ENCODE measurements around the gene TNFAIP8L2. TPM values are rescaled to one million over a fixed set of nuclear protein-coding genes. Genes with fewer than 3 reads are reported as not detected.

TNFAIP8L2 gene
- total RNA-seq, 1 donor from 2014 or later: 1.6 TPM

- DNase-seq (ENCODE audit: low spot score): no peak
- Mint-ChIP-seq H3K27me3 (ENCODE audit: unreplicated experiment) (peaks cover 11% of the 10 kb centered on the region), H3K36me3 (ENCODE audit: low read depth, unreplicated experiment) (peaks cover 25% of the 10 kb centered on the region), H3K4me3 (ENCODE audit: unreplicated experiment) (peak overlapping the region; percentile 34), H3K4me1 (ENCODE audit: unreplicated experiment) (peaks cover 31% of the 10 kb centered on the region), H3K9me3 (ENCODE audit: unreplicated experiment) (no peaks in the 10 kb centered on the region), H3K27ac (ENCODE audit: unreplicated experiment) (peak overlapping the region; percentile 44)
- TF ChIP-seq CTCF (IDR thresholded peaks at IDR 0.05; ENCODE audit: unreplicated experiment): no peak
Observed at GRCh38 chr1:151157067-151157531, 650 bp downstream of the TNFAIP8L2 start.

- Mint-ChIP-seq H3K4me1 (ENCODE audit: unreplicated experiment) (peaks cover 31% of the 10 kb centered on the region), H3K36me3 (ENCODE audit: low read depth, unreplicated experiment) (peaks cover 25% of the 10 kb centered on the region), H3K9me3 (ENCODE audit: unreplicated experiment) (no peaks in the 10 kb centered on the region), H3K27ac (ENCODE audit: unreplicated experiment) (peak overlapping the region; percentile 45), H3K27me3 (ENCODE audit: unreplicated experiment) (peaks cover 11% of the 10 kb centered on the region), H3K4me3 (ENCODE audit: unreplicated experiment) (peak overlapping the region; percentile 48)
- TF ChIP-seq CTCF (IDR thresholded peaks at IDR 0.05; ENCODE audit: unreplicated experiment): no peak
- no peak for DNase-seq (ENCODE audit: low spot score)
Observed at GRCh38 chr1:151158326-151158725, 1.9 kb downstream of the TNFAIP8L2 start.

- peak overlapping the region; percentile 62 for H3K4me3 Mint-ChIP-seq (ENCODE audit: unreplicated experiment)
- TF ChIP-seq CTCF (IDR thresholded peaks at IDR 0.05; ENCODE audit: unreplicated experiment): no peak
- H3K36me3 Mint-ChIP-seq (ENCODE audit: low read depth, unreplicated experiment): peaks cover 25% of the 10 kb centered on the region
- H3K4me1 Mint-ChIP-seq (ENCODE audit: unreplicated experiment): peaks cover 31% of the 10 kb centered on the region
- no peaks in the 10 kb centered on the region for H3K9me3 Mint-ChIP-seq (ENCODE audit: unreplicated experiment)
- no peak for DNase-seq (ENCODE audit: low spot score)
- H3K27me3 Mint-ChIP-seq (ENCODE audit: unreplicated experiment): peaks cover 11% of the 10 kb centered on the region
- H3K27ac Mint-ChIP-seq (ENCODE audit: unreplicated experiment): peak overlapping the region; percentile 78
Observed at GRCh38 chr1:151158751-151159251, 2.4 kb downstream of the TNFAIP8L2 start.

DNA sequence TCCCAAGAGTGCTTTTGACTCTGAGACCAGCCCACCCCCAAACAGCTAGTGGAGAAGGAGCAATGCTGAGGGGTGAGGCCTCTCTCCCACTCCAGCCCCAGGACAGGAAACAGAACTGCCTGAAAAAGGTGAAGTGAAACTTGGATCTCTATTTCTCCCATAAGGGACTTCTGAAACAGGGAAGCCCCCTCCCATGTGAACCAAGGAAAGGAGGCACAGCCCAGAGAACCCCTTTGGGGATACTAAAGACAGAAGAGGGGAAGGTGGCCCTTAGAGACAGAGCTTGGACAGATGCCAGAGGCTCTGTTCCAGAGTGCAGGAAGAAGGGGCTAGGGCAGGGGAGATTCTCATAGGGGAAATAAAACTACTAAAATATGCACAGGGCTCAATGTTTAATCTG is 2.9 kb downstream of the TNFAIP8L2 start:
- Mint-ChIP-seq H3K9me3 (ENCODE audit: unreplicated experiment) (no peaks in the 10 kb centered on the region), H3K36me3 (ENCODE audit: low read depth, unreplicated experiment) (peaks cover 25% of the 10 kb centered on the region), H3K27me3 (ENCODE audit: unreplicated experiment) (peaks cover 11% of the 10 kb centered on the region), H3K27ac (ENCODE audit: unreplicated experiment) (peak overlapping the region; percentile 78), H3K4me1 (ENCODE audit: unreplicated experiment) (peaks cover 29% of the 10 kb centered on the region), H3K4me3 (ENCODE audit: unreplicated experiment) (peak overlapping the region; percentile 62)
- no peak for TF ChIP-seq CTCF (IDR thresholded peaks at IDR 0.05; ENCODE audit: unreplicated experiment)
- DNase-seq (ENCODE audit: low spot score): no peak

DNA sequence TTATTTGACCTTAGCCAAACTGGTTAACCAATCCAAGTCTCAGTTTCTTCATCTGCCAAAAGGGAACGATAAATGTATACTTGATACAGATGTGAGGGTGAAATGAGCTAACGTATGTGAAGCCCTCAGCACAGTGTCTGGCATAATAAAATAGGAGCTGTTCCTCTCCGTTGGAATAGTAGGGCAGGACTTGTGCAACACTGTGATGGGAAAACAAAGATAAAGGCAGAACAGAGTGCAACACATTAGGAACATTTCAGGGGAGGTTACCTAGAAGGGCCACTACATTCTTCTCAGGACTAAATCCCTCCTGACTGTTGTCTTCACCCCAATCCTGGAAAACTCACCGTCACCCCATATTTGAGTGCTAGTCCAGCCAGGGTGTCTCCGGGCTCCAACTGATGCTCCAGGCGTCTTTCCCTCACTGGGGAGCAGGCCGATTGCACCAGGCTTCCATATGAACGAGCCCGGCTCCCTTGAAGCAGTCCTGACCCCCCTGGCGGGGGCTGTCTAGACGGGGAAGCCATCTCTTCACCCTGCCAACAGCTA is 8.4 kb downstream of the TNFAIP8L2 start:
- DNase-seq (ENCODE audit: low spot score): no peak
- H3K9me3 Mint-ChIP-seq (ENCODE audit: unreplicated experiment): no peaks in the 10 kb centered on the region
- no peak for TF ChIP-seq CTCF (IDR thresholded peaks at IDR 0.05; ENCODE audit: unreplicated experiment)
- peak overlapping the region; percentile 74 for H3K27ac Mint-ChIP-seq (ENCODE audit: unreplicated experiment)
- H3K4me3 Mint-ChIP-seq (ENCODE audit: unreplicated experiment): peak overlapping the region; percentile 99
- H3K4me1 Mint-ChIP-seq (ENCODE audit: unreplicated experiment): peaks cover 26% of the 10 kb centered on the region
- H3K36me3 Mint-ChIP-seq (ENCODE audit: low read depth, unreplicated experiment): peaks cover 19% of the 10 kb centered on the region
- H3K27me3 Mint-ChIP-seq (ENCODE audit: unreplicated experiment): peaks cover 4% of the 10 kb centered on the region

All from endothelial cell (in vitro differentiated cells).